ELF-1 (cell line): ENCODE measurements around the gene ZNF653.

ENCODE experiments used
- DNase-seq: peaks from one replicate; pipeline ENCODE4 v3.0.0-alpha.2; 2016; ENCODE audit warnings: low read depth, low spot score

ZNF653 gene

DNA sequence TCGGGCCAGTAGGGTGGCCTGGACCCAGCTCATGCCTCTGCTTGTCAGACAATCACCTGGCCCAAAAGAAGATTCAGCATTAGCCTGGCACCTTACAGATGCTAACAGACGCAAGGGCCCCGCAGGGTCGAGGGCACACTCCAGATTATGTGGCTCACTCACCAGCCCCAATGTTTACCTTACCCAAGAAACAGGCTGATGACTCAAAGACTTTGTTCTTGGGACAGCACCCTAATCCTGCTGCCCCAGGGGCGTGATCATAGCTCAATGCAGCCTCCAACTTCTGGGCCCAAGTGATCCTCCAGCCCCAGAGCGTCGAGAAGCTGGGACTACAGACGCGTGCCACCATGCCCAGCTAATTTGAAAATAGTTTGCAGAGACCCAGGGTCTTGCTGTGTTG, 13.5 kb upstream of the ZNF653 start:
- DNase-seq: no peak

DNA sequence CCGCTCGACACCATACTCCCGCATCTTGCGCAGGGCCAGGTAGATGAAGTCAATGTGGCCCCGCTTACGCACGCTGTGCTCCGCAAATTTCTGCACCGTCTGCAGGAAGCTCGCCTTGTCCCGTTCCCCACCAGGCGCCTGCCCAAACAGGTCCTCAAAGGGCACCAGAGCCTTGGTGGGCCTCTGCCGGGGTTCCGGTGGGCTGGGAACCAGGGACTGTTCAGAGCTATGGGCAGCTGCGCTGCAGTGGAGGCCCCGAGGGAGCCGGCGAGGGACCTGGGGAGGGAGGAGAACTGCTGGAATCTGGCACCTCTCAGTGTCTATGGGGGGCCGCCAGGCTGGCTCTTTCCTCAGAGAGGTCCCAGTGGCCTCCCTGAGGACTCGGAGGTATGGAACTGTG, 8.3 kb upstream of the ZNF653 start:
- no peak for DNase-seq

DNA sequence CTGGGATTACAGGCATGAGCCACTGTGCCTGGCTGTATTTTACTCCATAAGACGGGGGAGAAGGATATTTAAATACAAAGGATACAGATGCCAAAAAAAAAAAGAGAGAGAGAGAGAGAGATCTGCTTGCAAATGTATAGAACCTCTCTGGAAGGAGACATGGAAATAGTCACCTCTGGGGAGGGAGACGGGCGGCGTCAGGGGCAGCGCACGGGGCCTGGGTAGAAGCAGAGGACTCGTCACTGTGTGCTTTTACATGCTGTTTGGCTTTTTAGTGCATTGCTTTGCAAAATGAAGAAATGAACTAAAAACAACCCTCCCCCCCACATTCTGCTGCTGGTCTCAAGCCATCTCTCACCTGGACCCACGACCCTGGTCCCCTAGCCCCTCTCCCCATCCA, 4.8 kb upstream of the ZNF653 start:
- no peak for DNase-seq

DNA sequence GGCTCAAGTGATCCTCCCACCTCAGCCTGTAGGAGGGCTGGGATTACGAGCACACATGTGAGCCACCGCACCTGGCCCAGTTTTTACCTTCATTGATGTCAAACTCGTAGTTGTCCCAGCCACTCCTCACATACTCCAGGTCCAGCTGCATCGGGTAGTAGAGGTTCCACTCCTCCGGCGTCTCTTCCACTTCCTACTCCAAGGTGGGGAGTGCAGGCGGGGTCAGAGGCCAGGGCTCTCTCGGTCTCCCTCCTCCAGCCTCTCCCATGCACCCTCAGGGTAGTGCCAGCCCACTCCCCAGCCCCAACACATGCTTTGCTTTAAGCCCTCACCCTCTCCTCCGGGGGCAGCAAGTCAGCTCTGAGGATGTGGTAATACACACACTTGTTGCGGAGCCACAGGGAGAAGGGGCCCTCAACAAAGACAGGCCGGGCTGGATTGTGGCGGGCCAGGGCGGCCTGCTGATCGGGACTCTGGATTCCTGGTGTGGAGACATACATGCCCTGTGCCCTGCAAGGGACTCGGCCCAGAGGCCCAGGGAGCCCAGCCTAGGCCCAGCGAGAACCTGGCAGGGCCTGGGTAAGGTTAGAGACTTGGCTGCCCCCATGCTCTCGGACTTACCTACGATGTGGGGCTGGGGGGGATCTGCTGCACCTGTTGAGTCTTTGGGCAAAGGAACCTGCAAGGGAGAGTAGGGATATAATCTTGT, 1.9 kb upstream of the ZNF653 start:
- DNase-seq: peak; percentile 5

DNA sequence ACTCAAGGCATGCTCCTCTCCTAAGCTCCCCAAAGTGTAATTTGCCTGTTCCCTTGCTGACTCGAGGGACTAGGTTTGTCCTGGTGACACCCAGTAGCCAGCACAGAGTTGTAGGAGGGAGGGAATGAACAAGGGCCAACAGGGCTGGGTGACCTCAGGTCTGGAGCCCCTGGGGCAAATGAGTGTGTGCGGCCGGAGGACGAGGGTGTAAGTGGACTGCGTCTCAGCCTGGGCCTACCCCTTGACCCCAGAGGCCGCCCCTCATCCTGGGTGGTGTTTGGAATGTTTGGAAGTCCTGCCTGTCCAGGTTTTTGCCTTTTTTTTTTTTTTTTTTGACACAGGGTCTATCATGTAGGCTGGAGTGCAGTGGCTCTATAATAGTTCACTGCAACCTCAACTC, 1.3 kb upstream of the ZNF653 start:
- peak; percentile 10 for DNase-seq

DNA sequence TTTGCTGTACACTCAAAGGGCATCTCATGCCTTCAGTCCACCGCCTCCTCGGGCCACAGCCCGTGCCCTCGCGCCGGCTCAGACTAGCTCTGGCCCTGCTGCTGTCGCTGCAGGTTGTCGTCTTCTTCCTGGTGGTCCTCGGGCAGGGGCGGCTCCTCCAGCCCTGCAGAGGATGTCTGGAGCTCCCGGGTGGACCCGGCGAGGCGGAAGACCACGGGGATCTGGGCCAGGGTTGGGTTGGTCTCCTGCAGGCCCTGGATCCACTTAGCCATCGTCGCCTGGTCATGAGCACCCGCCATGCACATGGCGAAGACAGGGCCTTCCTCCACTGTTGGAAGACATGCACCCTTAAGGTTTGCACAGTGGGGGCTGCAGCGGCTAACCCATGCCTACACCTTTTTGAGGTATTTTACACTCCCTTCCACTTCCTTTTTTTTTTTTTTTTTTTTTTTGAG, 489 bp upstream of the ZNF653 start:
- no peak for DNase-seq

DNA sequence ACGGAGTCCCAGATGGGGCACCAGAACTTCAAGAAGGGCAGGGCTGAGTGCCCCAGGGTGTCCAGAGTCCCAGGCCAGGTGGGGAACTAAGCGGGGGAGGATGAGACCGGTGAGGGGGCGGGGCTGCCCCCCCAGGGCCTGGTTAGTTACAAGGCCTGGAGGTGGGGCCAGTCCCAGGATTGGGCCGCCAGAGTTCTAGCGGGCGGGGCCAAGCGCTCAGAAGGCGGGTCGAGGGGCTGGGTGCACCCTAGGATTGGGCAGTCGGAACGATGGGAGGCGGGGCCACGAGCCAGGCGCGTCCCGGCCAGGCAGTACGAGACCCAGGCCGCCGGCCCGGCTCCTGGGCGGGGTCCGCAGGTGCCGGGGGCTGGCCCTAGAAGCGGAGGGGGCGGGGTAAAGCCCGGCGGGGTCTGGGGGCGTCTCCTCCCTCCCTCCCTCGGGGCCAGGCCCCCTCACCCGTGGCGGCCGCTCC, 571 bp downstream of the ZNF653 start:
- DNase-seq: peak; percentile 98

DNA sequence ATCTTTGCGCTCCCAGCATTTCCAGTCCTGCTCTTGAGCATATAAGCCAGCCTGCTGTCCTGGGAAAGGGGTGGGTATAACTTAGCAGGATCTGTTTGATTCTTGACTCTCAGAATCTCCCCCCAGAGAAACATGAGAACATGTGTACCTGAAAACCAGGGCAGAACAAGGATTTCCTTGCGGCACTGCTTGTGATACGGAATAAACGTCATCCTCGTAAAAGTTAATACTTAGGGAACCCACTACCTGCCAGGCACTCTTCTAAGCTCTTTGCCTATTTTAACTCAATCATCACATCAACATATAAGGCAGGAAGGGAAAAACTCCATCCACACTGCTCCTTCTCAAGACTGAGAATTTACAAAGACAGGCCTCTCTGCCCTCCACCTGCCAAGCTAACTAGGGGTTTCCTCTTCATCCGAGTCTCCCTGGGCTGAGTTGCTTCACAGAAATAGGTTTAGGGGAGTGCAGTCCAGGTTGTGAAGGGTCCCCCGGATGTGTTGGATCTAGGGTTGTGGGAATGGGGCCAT, 1.1 kb downstream of the ZNF653 start:
- DNase-seq: peak; percentile 6

DNA sequence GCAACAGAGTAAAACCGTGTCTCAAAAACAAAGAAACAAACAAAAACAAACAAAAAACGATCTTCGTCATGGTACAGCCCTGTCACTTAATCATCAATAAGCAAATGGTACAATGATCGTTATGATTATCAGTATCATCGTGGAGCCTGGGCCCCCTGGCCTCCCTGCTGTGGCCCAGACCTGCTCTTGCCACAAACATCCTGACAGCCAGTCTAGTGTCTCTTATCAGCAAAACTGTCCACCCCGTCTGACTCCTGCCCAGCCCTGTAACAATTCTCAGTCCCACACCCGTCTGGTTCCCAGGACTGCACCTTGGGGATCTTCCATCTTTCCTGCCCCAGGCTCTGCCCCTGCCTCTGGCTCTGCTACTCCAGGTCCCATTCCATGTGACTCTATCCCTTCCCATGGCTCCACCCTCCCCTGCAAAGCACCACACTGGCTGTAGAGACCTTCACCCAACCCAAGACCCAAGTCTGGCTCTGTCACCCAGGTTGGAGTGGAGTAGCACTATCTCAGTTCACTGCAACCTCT, 5.7 kb downstream of the ZNF653 start:
- no peak for DNase-seq

DNA sequence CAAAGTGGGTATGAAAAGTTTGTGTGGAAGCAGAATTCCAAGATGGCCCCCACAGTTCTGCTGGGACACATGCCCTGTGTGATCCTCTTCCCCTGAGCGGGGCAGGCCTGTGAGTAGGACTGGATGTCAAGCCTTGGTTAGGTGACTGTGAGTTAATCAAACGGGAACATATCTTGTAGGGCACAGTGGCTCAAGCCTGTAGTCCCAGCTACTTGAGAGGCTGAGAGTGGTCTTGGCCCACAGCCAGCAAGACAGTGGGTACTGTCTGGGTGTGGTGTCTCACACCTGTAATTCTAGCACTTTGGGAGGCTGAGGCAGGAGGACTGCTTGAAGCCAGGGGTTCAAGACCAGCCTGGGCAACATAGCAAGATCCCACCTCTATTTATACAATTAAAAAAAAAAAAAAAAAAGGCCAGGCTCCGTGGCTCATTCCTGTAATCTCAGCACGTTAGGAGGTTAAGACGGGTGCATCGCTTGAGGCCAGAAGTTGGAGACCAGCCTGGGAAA, 6.4 kb downstream of the ZNF653 start:
- no peak for DNase-seq

DNA sequence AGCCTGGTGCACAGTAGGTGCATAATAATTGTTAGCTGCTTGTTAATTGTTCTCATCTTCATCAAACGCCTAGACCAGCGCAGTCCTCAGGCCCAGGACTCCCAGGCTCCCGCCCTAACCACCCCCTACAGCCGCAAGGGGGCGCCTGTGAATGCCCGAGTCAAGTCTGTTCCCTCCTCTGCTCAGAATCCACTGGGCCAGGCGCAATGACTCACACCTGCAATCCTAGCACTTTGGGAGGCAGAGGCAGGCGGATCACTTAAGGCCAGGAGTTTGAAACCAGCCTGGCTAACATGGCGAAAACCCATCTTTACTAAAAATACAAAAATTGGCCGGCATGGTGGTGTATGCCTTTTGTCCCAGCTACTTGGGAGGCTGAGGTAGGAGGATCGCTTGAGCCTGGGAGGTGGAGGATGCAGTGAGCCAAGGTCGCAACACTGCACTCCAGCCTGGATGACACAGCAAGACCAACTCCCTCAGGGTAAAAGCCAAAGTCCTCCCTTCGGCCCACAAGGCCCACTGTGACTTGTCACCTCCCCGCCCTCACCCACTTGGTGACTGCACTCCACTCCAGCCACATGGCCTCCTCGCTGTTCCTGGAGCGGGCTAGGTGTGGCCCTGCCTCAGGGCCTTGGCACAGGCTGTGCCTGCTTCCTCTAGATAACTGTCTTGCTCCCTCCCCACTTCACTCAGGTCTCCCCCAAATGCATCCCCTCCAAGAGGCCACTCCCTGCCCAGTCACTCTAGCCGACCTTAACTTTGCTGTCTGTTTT, 9.1 kb downstream of the ZNF653 start:
- DNase-seq: peak; percentile 90

DNA sequence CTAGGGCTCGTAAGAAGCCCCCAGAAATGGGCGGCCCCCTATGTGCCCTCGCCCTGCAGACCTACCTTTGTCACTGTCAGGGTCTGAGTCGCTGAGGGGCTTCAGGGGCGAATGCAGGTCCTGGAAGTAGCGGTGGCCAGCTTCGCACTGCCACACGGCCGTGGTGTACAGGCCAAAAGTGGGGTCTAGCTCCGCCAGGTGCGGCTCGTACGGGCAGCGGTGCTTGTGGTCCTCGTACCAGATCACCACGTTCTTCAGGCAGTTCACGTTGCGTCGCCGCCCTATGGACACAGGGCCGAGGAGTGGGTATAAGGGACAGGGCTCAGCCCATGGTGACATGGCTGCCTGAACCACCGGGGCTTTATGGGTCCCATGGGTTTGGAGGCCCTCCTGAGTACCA, 9.8 kb downstream of the ZNF653 start:
- no peak for DNase-seq

DNA sequence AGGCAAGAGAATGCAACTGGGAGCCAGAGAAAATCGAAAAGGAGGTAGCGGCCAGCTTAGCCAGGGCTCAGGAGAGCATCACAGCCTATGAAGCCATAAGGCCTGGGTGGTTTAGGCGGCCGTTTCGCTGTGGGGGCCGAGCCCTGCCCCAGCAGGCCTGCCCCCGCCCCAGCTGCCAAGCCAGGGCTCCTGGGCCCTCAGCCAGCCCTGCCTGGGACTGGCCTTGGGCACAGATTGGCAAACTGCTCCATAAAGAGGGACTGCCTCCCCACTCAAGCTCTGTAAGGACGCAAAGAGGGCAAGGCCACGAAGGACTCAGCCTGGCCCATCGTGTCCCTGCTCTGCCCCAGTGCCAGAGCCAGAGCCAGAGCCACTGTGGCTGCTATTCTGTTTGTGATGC, 10.2 kb downstream of the ZNF653 start:
- no peak for DNase-seq

DNA sequence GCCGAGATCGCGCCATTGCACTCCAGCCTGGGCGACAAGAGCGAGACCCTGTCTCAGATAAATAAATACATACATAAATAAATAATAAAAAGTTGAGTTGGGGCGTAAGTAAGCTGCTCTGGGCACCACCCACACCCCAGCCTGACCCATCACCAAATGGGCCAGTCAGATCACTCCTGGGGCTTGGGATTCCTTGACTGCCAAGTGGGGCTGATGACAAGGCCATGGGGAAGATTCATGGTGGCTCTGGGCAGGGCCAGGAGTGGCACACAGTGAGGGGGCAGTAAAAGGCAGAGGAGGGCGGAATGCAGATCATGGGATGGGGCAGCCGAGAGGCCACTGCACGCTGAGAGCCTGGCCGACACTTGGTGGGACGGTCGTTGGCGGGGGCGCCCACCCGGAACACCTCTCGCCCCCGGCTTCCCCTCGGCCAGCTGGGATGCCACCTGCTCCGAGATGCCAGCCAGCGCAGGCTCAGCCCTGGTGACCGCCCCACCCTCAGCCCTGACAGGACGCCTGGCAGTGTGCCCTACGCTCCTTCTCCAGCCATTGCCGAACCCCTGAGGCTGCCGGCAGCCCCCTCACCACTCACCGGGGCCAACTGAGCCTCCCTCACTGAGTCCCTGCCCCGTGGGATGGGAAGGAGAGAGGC, 10.9 kb downstream of the ZNF653 start:
- no peak for DNase-seq

DNA sequence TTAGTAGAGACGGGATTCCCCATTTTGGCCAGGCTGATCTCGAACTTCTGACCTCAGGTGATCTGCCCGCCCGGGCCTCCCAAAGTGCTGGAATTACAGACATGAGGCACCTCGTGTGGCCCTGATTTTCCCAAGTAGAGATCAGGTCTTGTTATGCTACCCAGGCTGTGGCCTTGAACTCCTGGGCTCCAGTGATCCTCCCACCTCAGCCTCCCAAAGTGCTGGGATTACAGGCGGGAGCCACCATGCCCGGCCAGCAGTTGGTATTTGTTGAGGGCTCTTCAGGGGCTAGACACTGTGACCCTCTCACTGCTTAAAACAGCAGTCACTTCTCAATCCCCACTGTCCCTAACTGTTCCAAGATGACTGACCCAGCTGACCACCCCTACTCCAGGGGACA, 16.3 kb downstream of the ZNF653 start:
- no peak for DNase-seq

DNA sequence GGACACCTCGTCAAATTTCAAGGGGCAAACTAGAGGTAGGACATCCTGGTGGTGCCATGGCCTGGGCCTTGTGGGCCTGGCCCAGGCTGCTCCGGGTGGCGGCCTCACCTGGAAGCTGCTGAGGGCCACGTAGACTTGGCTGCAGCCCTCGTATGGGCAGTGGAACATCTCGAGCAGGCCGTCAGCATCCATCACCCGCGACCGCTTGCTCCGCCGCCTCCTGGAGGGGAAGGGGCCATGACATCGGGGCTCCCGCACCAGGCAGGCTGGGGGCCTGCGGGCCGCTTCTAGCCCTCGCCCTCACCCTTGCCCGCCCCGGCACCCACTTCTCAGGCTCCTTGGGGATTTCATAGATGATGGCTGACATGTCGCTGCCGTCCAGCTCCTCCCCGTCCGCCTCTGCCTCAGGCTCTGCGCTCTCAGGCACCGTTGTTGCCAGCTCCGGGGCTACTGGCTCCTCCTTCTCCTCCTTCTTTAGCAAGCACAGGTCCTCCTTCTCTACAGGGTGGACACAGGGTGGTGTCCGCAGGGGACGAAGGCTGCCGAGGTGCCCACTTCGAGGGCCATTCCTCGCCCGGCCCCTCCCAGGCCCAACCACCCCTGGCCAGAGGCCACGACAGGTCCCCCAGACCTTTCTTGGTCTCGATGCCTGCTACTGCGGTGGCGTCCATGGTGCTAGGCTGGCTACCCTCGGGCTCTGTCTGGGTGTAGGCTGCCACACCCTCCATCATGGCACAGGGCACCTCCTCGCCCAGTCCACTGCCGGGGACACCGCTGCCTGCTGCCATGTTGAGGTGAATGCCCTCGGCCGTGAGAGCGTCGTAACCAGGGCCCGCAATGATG, 18.8 kb downstream of the ZNF653 start:
- no peak for DNase-seq

DNA sequence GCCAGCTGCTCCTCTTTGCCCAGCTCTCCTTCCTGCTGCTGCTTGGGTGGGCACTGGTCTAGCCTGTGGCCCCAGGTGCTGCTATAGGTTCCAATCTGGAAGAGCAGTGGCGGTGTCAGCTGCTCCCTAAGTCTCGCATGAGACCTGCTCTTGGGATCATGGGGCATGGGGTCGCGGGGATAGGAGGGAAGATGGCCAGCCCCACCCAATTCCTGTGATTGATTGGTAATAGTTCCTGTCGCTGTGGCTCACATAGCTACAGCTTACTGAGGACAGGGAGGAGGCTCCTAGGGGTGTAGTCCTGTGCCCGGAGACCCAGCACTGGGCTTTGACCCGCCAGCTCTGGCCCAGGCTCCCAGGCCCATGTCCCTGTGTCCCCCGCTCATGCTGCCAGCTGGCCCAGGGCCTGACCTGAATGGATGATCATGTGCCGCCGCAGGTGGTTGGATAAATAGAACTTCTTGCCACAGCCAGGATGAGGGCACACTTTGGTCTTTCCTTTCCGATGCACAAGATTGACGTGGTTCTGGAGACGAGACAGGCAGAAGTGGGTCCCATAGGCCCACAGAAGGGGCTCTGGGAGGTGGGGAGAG, 20.3 kb downstream of the ZNF653 start:
- DNase-seq: no peak

DNA sequence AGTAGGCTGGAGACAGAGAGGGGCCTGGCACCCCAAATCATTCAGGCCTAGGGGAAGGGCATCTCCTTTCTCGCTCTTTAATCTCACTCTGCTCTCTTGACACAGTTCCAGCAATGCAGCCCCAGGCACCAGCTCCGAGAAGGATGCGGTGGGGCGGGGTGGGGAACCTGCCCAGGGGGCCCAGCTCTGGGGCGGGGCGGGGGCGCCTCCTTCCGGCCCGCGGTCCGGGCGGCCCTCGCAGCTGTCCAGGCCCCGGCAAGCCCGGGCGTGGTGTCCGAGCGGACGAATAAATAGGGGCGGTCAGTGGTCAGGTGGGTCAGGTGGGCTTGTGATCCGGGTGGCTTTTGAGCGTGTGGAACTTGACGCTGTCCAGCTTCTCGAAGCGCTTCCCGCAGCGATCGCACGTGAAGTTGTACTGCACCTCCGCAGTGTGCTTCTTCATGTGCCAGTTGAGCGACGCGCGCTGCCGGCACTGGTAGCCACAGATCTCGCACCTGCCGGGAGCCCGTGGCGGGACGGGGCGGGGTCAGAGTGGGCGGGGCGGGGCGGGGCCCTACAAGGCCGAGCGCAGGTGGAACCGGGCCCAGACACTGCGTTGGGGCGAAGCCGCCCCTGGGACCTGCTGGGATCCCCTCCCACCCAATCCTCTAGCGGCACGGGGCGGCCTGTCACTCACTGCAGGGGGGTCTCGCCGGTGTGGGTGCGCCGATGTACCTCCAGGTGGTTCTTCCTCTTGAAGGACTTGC, 22.1 kb downstream of the ZNF653 start:
- DNase-seq: peak; percentile 31

DNA sequence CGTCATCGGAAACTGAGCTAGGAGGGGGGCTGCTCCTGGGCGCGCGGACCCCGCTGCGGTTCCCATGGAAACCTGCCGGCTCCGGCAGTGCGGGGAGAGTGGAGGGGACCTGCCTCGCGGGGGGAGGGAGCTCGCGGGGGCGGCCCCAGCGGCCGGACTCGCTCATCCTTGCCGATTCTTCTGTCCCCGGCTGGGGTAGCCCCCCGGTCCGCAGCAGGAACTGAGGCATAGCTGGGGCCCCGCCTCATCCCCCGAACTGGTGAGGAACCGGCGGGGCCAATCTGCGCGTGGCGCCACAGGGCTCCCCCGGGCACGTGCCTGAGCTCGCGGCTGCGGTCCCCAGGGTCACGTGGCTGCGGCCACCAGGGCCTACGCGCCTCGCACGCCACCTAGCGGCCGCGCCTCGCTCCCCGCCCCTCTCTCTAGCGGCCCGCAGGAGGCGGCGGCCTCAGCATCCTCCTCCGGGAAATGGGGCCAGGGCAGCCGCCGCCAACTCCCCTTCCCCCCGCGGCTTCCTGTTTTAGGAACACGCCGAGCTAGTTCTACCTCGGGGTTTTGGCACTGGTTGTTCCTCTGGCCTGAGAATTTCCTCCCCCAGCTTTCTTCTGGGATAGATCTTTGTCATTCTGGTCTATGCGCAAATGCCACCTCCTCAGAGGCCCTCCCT, 23.1 kb downstream of the ZNF653 start:
- peak; percentile 87 for DNase-seq
